Osteoblast (primary cell): ENCODE results near the gene NSD2. TPM values are rescaled to one million over a fixed set of nuclear protein-coding genes. Genes with fewer than 3 reads are reported as not detected.

Experiments
- DNase-seq: peaks from one replicate; pipeline ENCODE4 v3.0.0; 2011; ENCODE audit warnings: low spot score, mixed read lengths; ENCODE audit not compliant: insufficient read length; ENCODE audit errors: missing footprints
- H2AFZ ChIP-seq: 2 replicates; pipeline ENCODE4 v1.6.0; 2011; ENCODE audit warnings: mild to moderate bottlenecking, low read length
- H3K27ac ChIP-seq: 2 replicates; pipeline ENCODE4 v1.5.1; 2011; ENCODE audit warnings: mild to moderate bottlenecking, low read depth, low read length, moderate library complexity
- H3K27me3 ChIP-seq: 2 replicates; pipeline ENCODE4 v1.6.0; 2012; ENCODE audit warnings: mild to moderate bottlenecking, control low read depth, inconsistent platforms, low read length, moderate library complexity; ENCODE audit not compliant: insufficient read depth
- H3K36me3 ChIP-seq: 2 replicates; pipeline ENCODE4 v1.5.1; 2011; ENCODE audit warnings: mild to moderate bottlenecking, low read length, control low read depth, moderate library complexity; ENCODE audit not compliant: insufficient read depth
- H3K4me1 ChIP-seq: 2 replicates; pipeline ENCODE4 v1.5.1; 2011; ENCODE audit warnings: mild to moderate bottlenecking, low read length, control low read depth, moderate library complexity; ENCODE audit not compliant: insufficient read depth
- H3K4me2 ChIP-seq: 2 replicates; pipeline ENCODE4 v1.6.0; 2011; ENCODE audit warnings: mild to moderate bottlenecking, low read length; ENCODE audit not compliant: insufficient read depth
- H3K4me3 ChIP-seq: fragments of 200-600 bp; sonication (generic); 3 replicates; pipeline ENCODE4 v1.5.1; 2012; ENCODE audit warnings: mild to moderate bottlenecking, low read length, inconsistent platforms; ENCODE audit not compliant: insufficient read depth
- H3K79me2 ChIP-seq: 2 replicates; pipeline ENCODE4 v1.6.0; 2012; ENCODE audit warnings: mild to moderate bottlenecking, low read length, control low read depth, inconsistent platforms; ENCODE audit not compliant: insufficient read depth
- H3K9me3 ChIP-seq: 2 replicates; pipeline ENCODE4 v1.5.1; 2011; ENCODE audit warnings: low read depth, low read length, control low read depth
- H4K20me1 ChIP-seq: 2 replicates; pipeline ENCODE4 v1.6.0; 2012; ENCODE audit warnings: mild to moderate bottlenecking, low read length, control low read depth; ENCODE audit not compliant: insufficient read depth
- total RNA-seq: library from RNA; depleted of rRNA; stranded (reverse); fragments of >200 nt; gene quantifications from 2 replicates; pipeline ENCODE4 v1.2.3, GENCODE V29; 2012
- TF ChIP-seq, protein P1 (sequence below): IDR thresholded peaks from 2 replicates; pipeline ENCODE4 v1.5.1; 2011; ENCODE audit warnings: mild to moderate bottlenecking, low read depth, low read length, moderate library complexity; ENCODE audit errors: extremely low read depth

NSD2 gene
- total RNA-seq, 1 donor: 58.6 TPM

DNA sequence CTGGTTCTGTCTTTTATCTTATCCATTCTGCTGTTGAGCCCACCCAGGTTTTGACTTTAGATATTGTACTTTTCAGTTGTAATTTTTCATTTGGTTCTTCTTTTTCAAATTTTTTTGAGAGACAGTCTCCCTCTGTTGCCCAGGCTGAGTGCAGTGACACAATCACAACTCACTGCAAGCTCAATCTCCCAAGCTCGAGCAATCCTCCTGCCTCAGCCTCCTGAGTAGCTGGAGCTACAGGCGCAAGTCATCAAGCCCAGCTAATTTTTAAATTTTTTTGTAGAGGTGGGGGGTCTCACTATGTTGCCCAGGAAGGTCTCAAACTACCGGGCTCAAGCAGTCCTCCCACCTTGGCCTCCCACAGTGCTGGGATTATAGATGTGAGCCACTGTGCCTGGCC, 41.0 kb upstream of the NSD2 start:
- peaks cover 3% of the 10 kb centered on the region for H3K79me2 ChIP-seq

DNA sequence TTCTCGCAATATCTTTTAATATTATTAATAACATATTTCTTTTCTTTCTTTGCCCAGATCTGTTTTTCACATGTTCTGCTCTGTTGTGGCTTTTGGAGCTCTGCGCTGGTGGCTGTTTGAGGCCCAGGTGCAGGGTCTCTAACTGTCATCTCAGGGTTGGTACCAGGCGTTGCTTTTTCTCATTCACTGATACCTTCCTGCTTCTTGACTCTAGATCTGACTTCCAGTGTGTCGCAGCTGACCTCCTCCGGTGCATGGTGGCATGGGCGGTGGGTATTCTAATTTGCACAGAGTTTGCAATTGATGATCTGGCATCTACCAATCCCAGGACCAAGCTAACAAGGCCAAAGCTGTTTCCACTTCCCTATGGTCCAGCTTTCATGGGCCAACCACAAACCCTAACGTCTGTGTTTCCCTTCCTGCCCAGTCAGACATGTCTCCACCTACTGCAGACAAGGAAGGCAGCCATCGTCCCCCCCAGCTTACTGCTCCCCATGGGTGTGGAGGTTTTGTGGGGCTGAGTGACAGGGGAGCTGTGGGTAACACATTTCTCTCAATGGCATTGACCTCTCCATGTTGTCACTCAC, 40.5 kb upstream of the NSD2 start:
- Histone ChIP-seq H3K36me3 (peaks cover 53% of the 10 kb centered on the region), H3K4me2 (no peak overlapping the region), H3K27ac (no peak overlapping the region), H2AFZ (no peak overlapping the region), H3K9me3 (no peaks in the 10 kb centered on the region), H4K20me1 (peaks cover 6% of the 10 kb centered on the region), H3K79me2 (peaks cover 3% of the 10 kb centered on the region), H3K4me3 (no peak overlapping the region), H3K27me3 (no peaks in the 10 kb centered on the region), H3K4me1 (peaks cover 23% of the 10 kb centered on the region)
- no peak for DNase-seq
- TF ChIP-seq, protein P1, sequence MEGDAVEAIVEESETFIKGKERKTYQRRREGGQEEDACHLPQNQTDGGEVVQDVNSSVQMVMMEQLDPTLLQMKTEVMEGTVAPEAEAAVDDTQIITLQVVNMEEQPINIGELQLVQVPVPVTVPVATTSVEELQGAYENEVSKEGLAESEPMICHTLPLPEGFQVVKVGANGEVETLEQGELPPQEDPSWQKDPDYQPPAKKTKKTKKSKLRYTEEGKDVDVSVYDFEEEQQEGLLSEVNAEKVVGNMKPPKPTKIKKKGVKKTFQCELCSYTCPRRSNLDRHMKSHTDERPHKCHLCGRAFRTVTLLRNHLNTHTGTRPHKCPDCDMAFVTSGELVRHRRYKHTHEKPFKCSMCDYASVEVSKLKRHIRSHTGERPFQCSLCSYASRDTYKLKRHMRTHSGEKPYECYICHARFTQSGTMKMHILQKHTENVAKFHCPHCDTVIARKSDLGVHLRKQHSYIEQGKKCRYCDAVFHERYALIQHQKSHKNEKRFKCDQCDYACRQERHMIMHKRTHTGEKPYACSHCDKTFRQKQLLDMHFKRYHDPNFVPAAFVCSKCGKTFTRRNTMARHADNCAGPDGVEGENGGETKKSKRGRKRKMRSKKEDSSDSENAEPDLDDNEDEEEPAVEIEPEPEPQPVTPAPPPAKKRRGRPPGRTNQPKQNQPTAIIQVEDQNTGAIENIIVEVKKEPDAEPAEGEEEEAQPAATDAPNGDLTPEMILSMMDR: no peak

More for the DNA sequence above, 41.0 kb upstream of the NSD2 start:
- Histone ChIP-seq H3K4me1 (peaks cover 21% of the 10 kb centered on the region), H3K4me3 (no peak overlapping the region), H3K36me3 (peaks cover 53% of the 10 kb centered on the region), H3K27me3 (no peaks in the 10 kb centered on the region), H2AFZ (no peak overlapping the region), H3K4me2 (no peak overlapping the region), H3K27ac (no peak overlapping the region), H3K9me3 (no peaks in the 10 kb centered on the region), H4K20me1 (peaks cover 8% of the 10 kb centered on the region)
- TF ChIP-seq, protein P1: no peak
- no peak for DNase-seq

DNA sequence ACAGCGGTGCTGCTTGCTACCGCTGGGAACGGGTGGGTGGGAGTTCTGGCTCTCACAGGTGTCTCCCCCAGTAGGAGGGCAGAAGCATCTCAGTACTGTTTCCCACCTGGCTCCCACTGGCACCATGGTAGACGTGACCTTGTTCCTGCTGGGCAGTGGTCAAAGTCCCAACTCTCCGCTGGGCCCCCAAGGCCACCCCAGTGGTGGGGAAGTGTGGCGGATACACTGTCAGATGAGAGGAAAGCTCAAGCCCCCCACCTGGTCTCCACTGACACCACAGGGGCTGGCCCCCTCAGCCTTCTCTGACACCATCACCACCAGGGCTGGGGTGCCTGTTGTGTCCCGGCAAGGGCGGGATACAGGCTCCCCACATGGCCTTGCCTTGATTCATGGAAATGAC, 39.9 kb upstream of the NSD2 start:
- H2AFZ ChIP-seq: no peak overlapping the region
- H3K79me2 ChIP-seq: peaks cover 4% of the 10 kb centered on the region
- H3K9me3 ChIP-seq: no peaks in the 10 kb centered on the region
- DNase-seq: peak; percentile 56
- no peak overlapping the region for H3K4me3 ChIP-seq
- H3K4me2 ChIP-seq: no peak overlapping the region
- peaks cover 23% of the 10 kb centered on the region for H3K4me1 ChIP-seq
- peaks cover 50% of the 10 kb centered on the region for H3K36me3 ChIP-seq
- TF ChIP-seq, protein P1: no peak
- H3K27me3 ChIP-seq: no peaks in the 10 kb centered on the region
- peaks cover 5% of the 10 kb centered on the region for H4K20me1 ChIP-seq
- H3K27ac ChIP-seq: no peak overlapping the region

DNA sequence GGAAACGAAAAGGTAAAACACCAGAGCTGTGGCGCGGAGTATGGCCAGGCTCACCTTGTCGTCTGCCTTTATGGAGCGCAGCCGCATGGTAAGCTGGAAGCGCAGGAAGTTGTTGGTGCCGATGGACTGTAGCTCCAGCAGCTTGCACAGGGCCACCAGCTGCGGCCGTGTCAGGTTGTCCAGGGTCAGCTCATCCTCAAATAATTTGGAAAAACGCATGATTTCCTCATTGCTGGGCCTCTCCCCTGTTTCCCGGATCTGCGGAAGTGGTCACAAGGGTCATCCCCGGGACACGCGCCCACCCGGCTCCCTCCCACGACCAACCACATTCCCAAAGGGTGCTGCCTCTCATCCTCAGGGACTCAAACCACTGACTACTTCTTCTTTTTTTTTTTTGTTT, 38.5 kb upstream of the NSD2 start:
- no peak overlapping the region for H3K4me2 ChIP-seq
- DNase-seq: peak; percentile 58
- no peak overlapping the region for H3K27ac ChIP-seq
- H3K36me3 ChIP-seq: peaks cover 55% of the 10 kb centered on the region
- H2AFZ ChIP-seq: no peak overlapping the region
- peaks cover 9% of the 10 kb centered on the region for H4K20me1 ChIP-seq
- H3K4me1 ChIP-seq: peaks cover 23% of the 10 kb centered on the region
- TF ChIP-seq, protein P1: no peak
- H3K27me3 ChIP-seq: no peaks in the 10 kb centered on the region
- no peak overlapping the region for H3K4me3 ChIP-seq
- peaks cover 13% of the 10 kb centered on the region for H3K79me2 ChIP-seq
- H3K9me3 ChIP-seq: no peaks in the 10 kb centered on the region
